ENCODE results near the gene SGSM1. TPM values are rescaled to one million over a fixed set of nuclear protein-coding genes. Genes with fewer than 3 reads are reported as not detected.

Gene SGSM1, protein sequence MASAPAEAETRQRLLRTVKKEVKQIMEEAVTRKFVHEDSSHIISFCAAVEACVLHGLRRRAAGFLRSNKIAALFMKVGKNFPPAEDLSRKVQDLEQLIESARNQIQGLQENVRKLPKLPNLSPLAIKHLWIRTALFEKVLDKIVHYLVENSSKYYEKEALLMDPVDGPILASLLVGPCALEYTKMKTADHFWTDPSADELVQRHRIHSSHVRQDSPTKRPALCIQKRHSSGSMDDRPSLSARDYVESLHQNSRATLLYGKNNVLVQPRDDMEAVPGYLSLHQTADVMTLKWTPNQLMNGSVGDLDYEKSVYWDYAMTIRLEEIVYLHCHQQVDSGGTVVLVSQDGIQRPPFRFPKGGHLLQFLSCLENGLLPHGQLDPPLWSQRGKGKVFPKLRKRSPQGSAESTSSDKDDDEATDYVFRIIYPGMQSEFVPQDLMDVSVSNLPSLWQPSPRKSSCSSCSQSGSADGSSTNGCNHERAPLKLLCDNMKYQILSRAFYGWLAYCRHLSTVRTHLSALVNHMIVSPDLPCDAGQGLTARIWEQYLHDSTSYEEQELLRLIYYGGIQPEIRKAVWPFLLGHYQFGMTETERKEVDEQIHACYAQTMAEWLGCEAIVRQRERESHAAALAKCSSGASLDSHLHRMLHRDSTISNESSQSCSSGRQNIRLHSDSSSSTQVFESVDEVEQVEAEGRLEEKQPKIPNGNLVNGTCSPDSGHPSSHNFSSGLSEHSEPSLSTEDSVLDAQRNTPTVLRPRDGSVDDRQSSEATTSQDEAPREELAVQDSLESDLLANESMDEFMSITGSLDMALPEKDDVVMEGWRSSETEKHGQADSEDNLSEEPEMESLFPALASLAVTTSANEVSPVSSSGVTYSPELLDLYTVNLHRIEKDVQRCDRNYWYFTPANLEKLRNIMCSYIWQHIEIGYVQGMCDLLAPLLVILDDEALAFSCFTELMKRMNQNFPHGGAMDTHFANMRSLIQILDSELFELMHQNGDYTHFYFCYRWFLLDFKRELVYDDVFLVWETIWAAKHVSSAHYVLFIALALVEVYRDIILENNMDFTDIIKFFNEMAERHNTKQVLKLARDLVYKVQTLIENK
- 1.6 TPM for polyA plus RNA-seq (2013, experiment 1 of 2)
- 1.2 TPM for polyA plus RNA-seq (2013, experiment 2 of 2)

DNA sequence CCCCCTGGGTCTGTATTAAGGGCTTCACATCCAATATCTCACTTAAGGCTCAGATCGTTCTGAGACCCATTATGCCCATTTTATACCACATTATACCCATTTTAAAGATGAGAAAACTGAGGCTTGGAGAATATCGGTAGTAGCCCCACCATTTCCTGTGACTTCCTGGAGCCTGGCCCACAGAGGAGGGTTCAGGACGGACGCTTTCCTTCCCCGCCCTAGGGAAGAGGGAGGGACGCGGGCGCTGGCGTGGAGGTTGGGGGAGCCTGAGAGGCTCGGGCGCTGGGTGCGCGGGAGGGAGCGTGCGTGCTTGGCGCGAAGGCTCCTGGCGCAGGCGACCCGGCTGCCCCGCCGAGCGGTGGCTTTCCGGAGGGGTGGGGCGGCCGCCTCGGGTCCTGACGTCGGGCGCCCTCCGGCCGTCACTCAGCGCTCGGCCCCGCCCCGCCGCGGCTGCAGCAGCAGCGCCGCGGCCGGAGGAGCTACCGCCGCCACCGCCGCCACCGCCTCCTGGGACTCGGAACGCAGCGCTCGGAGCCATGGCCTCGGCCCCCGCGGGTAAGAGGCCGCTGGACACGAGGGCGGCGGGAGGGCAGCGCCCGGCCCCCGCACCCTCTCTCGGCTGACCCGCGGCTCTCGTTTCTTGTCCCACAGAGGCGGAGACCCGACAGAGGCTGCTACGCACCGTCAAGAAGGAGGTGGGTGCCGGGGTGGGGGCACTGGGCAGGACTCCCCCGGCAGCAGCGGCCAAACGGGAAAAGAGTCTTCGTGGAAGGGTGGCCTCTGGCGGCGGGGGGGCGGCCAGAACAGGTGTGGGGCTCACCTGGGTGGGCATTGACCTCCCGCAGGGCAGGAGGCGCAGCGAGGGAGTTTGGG is at the start of gene SGSM1:
SGSM1 (plus strand) TSS at position 422 of the 873 bp plus-strand sequence; CDS start at position 537, 115 bp downstream.
- Histone ChIP-seq H3K9me3 (ENCODE audit: insufficient read depth, low read depth, low read length) (no peaks in the 10 kb centered on the region), H3K4me1 (ENCODE audit: insufficient read depth, low read length) (peaks cover 8% of the 10 kb centered on the region), H3K27ac (ENCODE audit: low read depth, low read length) (no peak within 1 kb of the TSS), H3K27me3 (ENCODE audit: insufficient read depth, low read length) (peaks cover 4% of the 10 kb centered on the region; the same call in 1 of the 2 replicates), H3K36me3 (ENCODE audit: insufficient read depth, low read length) (no peaks in the 10 kb centered on the region), H3K4me3 (ENCODE audit: low read length) (peak within 1 kb of the TSS; percentile 70), H3K9ac (ENCODE audit: low read depth, low read length) (peak within 1 kb of the TSS; percentile 75)
- 3% methylated on average over 80 of the region's 80 CpGs for WGBS

DNA sequence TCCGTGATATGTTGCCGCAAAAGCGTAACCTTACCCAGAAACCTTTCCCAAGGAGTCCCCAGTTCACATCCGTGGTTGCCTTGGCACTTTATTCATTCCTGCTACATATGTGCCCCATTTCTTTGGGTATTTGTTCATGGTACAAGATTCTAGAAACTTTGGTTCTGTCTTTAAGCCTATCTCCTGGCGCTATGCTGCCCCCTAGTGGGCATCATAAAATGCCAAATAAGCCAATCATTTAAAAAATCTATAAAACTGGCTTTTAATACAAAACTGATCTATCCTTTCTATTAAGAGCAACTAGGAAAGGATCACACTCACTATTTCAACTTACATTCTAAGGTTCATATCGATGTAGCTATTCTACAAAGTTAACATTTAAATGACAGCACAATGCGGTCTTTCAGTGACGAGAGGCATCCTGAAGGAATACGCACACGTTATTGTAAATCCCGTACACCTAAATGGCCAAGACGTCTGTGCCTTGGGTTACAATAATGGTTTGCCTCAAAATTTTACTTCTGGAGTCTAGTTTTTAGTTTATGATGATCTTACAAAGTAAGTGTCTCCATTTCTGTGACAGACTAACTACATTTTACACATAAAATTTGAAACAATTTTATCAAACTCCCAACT is 47.7 kb upstream of the SGSM1 start:
- Histone ChIP-seq H3K9ac (ENCODE audit: low read depth, low read length) (no peak overlapping the region), H3K36me3 (ENCODE audit: insufficient read depth, low read length) (no peaks in the 10 kb centered on the region), H3K4me1 (ENCODE audit: insufficient read depth, low read length) (peaks cover 14% of the 10 kb centered on the region), H3K27me3 (ENCODE audit: insufficient read depth, low read length) (no peaks in the 10 kb centered on the region), H3K4me3 (ENCODE audit: low read length) (no peak overlapping the region), H3K9me3 (ENCODE audit: insufficient read depth, low read depth, low read length) (no peaks in the 10 kb centered on the region), H3K27ac (ENCODE audit: low read depth, low read length) (no peak overlapping the region)
- 65% methylated on average over 12 of the region's 12 CpGs for WGBS

DNA sequence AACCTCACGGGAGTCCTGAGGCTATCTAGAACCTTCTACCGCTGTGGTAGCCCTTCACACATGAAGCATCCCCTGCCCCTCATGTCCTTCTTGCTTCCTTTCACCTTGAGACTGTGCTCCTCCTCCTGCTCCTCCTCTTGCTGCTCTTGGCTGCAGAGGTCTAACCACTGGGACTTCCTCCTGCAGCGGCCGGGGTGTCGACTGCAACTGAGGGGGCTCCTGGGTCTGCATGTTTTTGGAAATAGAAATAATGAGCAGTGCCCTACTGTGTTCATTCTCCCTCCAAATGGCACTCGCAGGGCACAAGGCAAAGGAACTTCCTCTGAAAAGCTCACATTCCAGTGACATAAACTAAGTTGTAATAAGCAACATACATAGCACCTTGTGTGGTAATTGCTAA is 46.2 kb upstream of the SGSM1 start:
- Histone ChIP-seq H3K4me3 (ENCODE audit: low read length) (no peak overlapping the region), H3K27ac (ENCODE audit: low read depth, low read length) (no peak overlapping the region), H3K27me3 (ENCODE audit: insufficient read depth, low read length) (no peaks in the 10 kb centered on the region), H3K9me3 (ENCODE audit: insufficient read depth, low read depth, low read length) (no peaks in the 10 kb centered on the region), H3K4me1 (ENCODE audit: insufficient read depth, low read length) (peaks cover 20% of the 10 kb centered on the region), H3K9ac (ENCODE audit: low read depth, low read length) (no peak overlapping the region), H3K36me3 (ENCODE audit: insufficient read depth, low read length) (no peaks in the 10 kb centered on the region)
- 87% methylated on average over 6 of the region's 6 CpGs for WGBS

DNA sequence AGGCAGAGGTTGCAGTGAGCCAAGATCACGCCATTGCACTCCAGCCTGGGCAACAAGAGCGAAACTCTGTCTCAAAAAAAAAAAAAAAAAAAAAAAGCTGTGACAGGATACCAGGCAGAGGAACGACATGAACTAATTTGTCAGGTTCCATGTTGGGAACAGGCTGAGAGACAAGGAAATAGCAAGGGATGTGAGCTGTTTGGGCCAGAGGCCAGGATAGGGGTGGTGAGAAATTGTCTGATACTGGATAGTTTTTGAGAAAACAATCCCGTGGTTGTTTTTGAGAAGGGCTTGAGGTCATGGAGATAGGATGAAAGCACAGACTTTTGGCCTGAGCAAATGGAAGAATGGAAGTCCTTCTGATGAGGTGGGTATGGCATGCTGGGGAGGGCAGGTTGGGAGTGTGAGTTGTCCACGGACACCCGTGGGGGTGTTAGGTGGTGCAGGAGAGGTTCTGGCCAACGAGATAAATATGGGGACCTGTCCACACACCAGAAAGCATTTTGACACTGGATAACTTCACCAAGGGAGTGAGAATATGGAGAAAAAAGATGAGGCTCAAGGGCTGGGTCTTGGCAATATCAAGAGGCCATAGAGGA is 45.2 kb upstream of the SGSM1 start:
- Histone ChIP-seq H3K9me3 (ENCODE audit: insufficient read depth, low read depth, low read length) (no peaks in the 10 kb centered on the region), H3K4me1 (ENCODE audit: insufficient read depth, low read length) (peaks cover 24% of the 10 kb centered on the region), H3K27ac (ENCODE audit: low read depth, low read length) (no peak overlapping the region), H3K4me3 (ENCODE audit: low read length) (no peak overlapping the region), H3K36me3 (ENCODE audit: insufficient read depth, low read length) (no peaks in the 10 kb centered on the region), H3K9ac (ENCODE audit: low read depth, low read length) (no peak overlapping the region), H3K27me3 (ENCODE audit: insufficient read depth, low read length) (no peaks in the 10 kb centered on the region)
- WGBS: 89% methylated on average over 7 of the region's 7 CpGs

DNA sequence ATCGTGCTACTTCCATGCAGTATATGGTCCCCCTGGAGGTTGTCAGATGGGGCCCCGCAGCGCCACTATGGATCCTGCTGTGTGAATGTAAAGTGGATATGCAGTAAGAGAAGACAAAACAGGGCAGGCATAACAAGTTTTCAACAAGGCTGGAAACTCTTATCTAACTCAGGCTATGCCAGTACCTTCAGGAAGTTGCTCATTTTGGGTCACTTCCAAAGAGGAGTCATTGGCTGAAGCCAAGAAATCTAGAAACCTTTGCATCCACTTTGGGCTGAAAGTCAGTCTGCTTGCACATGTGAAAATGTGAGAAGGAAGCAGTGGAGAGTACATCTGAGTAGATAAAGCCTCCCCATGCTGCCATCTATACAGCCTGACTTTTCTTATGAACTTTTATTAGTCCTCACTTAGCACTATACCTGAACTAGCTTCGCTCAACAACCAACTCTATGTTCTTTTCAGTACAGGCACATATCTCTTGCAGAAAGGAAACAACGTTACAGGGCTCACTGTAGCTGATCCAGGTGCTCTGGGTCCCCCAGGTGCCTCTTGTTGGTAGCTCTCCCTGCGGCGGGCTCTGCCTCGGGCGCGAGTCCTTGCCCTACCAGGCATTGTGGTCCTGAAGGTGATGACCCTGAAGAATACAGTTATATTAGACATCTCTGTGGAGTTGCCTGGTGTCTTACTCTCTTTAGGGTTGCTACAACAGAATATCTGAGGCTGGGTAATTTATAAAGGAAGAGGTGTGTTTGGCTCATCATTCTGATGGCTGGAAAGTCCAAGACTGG is 43.9 kb upstream of the SGSM1 start:
- H3K27ac ChIP-seq (ENCODE audit: low read depth, low read length): no peak overlapping the region
- no peaks in the 10 kb centered on the region for H3K9me3 ChIP-seq (ENCODE audit: insufficient read depth, low read depth, low read length)
- H3K36me3 ChIP-seq (ENCODE audit: insufficient read depth, low read length): no peaks in the 10 kb centered on the region
- no peaks in the 10 kb centered on the region for H3K27me3 ChIP-seq (ENCODE audit: insufficient read depth, low read length)
- peaks cover 24% of the 10 kb centered on the region for H3K4me1 ChIP-seq (ENCODE audit: insufficient read depth, low read length)
- H3K9ac ChIP-seq (ENCODE audit: low read depth, low read length): no peak overlapping the region
- H3K4me3 ChIP-seq (ENCODE audit: low read length): no peak overlapping the region
- WGBS: 87% methylated on average over 10 of the region's 10 CpGs

DNA sequence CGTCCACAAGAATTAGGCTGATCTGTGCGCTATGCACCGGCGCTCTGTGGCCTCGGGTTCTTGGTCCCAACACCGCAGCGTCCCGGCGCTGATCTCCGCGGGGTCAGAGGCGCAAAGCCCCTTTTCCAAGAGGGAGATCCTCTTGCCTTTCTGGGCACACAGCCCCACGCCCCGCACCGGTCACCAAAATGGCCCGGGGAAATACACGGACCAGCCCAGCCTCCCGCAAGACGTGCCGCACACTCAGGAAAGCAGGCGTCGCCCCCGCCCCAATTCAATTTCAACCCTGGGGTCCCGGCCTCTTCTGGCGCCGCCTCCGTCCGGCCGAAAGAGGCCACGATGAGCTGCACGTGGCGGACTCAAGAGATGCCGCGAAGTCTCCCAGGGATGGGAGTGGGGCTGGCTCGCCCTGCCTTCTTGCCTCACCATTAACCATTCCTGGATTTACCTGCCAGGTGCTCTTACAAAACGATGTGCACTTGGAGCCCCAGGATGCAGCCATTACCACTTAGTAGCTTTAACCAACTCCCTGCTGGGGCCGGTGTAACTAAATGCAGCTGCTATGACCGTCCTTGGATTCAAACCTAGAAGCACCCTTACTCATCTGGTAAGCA is 42.0 kb upstream of the SGSM1 start:
- 90% methylated on average over 38 of the region's 38 CpGs for WGBS
- H3K27ac ChIP-seq (ENCODE audit: low read depth, low read length): no peak overlapping the region
- no peaks in the 10 kb centered on the region for H3K27me3 ChIP-seq (ENCODE audit: insufficient read depth, low read length)
- H3K36me3 ChIP-seq (ENCODE audit: insufficient read depth, low read length): no peaks in the 10 kb centered on the region
- peaks cover 24% of the 10 kb centered on the region for H3K4me1 ChIP-seq (ENCODE audit: insufficient read depth, low read length)
- H3K4me3 ChIP-seq (ENCODE audit: low read length): no peak overlapping the region
- no peak overlapping the region for H3K9ac ChIP-seq (ENCODE audit: low read depth, low read length)
- H3K9me3 ChIP-seq (ENCODE audit: insufficient read depth, low read depth, low read length): no peaks in the 10 kb centered on the region

DNA sequence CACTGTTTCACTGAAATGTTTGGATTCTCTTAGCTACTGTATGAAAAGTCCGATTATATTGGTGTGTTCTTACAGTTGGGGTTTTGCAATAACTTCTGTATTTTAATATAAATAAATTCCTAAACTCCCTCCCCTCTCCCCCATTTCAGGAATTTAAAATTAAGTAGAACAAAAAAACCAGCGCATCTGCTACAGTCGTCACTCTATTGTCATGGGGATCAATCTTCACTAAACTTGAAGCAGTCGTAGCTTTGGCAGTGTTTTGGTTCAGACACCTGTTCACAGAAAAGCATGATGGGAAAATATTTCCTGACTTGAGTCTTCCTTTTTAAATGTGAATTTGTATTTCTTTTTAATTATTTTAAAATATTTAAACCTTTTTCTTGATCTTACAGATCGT is 40.8 kb upstream of the SGSM1 start:
- H3K36me3 ChIP-seq (ENCODE audit: insufficient read depth, low read length): no peaks in the 10 kb centered on the region
- H3K27ac ChIP-seq (ENCODE audit: low read depth, low read length): no peak overlapping the region
- no peaks in the 10 kb centered on the region for H3K9me3 ChIP-seq (ENCODE audit: insufficient read depth, low read depth, low read length)
- no peak overlapping the region for H3K4me3 ChIP-seq (ENCODE audit: low read length)
- WGBS: 86% methylated on average over 3 of the region's 5 CpGs
- H3K9ac ChIP-seq (ENCODE audit: low read depth, low read length): no peak overlapping the region
- H3K27me3 ChIP-seq (ENCODE audit: insufficient read depth, low read length): no peaks in the 10 kb centered on the region
- H3K4me1 ChIP-seq (ENCODE audit: insufficient read depth, low read length): peaks cover 24% of the 10 kb centered on the region

DNA sequence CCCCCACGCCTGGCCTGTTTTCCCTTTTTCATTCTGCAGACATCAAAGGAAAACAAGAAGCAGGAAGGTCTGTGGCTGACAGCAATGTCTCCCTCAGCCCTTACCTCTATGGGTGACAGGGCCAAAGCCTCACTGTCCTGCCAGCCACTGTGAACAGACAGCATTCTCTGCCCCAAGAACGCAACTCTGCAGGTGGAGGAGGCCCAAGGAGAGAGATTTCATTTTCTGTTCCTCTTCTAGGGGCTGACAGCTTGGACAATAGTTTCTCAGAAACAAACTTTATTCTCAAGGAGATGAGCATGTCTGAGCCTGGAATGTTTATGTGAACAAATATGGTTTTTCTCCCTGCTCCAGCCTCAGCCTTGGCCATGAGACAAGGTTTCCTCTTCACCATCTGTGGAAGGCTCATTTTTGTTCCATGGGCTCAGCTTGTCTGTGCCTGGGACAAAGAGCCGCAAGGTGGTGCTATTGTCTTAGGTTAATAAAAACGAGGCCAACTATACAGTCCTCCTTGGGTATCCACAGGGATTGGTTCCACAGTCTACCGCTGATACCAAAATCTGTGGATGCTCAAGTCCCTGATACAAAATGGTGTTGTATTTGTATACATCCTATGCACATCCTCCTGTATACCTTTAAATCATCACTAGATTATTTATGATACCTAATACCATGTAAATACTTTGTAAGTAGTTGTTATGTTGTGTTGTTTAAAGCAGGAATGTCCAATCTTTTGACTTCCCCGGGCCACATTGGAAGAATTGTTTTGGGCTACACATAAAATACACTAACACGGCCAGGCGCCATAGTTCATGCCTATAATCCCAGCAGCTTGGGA is 37.3 kb upstream of the SGSM1 start:
- Histone ChIP-seq H3K9me3 (ENCODE audit: insufficient read depth, low read depth, low read length) (no peaks in the 10 kb centered on the region), H3K9ac (ENCODE audit: low read depth, low read length) (no peak overlapping the region), H3K4me1 (ENCODE audit: insufficient read depth, low read length) (peaks cover 11% of the 10 kb centered on the region), H3K27me3 (ENCODE audit: insufficient read depth, low read length) (no peaks in the 10 kb centered on the region), H3K4me3 (ENCODE audit: low read length) (no peak overlapping the region), H3K27ac (ENCODE audit: low read depth, low read length) (no peak overlapping the region), H3K36me3 (ENCODE audit: insufficient read depth, low read length) (no peaks in the 10 kb centered on the region)
- 70% methylated on average over 8 of the region's 8 CpGs for WGBS

Measured in HUES64 (cell line).